ENCODE measurements around the gene TRPV2.

The TRPV2 gene

DNA sequence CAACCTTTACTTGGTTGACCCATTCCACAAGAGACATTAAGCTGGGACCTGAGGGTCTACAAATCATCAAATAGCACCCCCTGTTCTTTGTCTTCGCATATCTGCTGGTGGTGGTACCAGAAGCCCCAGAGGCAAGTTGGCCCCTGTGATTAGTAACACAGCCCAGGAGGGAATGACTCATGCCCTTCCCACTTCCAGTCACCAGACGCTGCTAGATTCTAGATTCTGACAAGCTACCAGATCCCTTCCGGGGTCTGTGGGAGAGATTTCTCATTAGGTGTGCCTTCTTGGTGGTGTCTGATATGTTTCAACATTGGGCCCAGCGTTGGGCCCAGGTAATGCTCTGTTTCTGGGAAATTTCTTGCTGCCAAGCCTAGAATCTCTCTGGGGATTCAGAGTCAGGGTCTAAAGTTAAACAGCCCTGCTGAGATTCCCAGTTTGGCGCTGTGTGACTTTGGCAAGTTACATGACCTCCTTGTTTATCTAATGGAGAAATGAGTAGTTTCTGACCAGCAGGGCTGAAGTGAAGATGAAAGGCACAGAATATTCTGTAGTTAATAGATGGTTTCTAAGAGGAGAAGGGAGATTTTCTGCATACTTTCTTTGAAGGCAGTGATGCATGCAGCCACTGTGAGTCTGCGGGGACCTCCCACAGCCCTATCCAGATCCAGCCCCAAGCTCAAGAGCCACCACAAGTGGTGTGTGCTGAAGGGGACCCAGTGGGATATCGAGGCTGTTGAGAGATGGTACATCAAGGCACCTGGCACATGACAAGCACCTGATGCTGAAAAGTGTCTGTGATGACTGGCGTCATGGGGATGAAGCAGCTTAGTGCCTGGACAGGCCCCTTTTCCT lies 3.9 kb downstream of the TRPV2 start:
- no peak for DNase-seq (ENCODE audit: extremely low read depth, low read depth)
- TF ChIP-seq, protein P1, sequence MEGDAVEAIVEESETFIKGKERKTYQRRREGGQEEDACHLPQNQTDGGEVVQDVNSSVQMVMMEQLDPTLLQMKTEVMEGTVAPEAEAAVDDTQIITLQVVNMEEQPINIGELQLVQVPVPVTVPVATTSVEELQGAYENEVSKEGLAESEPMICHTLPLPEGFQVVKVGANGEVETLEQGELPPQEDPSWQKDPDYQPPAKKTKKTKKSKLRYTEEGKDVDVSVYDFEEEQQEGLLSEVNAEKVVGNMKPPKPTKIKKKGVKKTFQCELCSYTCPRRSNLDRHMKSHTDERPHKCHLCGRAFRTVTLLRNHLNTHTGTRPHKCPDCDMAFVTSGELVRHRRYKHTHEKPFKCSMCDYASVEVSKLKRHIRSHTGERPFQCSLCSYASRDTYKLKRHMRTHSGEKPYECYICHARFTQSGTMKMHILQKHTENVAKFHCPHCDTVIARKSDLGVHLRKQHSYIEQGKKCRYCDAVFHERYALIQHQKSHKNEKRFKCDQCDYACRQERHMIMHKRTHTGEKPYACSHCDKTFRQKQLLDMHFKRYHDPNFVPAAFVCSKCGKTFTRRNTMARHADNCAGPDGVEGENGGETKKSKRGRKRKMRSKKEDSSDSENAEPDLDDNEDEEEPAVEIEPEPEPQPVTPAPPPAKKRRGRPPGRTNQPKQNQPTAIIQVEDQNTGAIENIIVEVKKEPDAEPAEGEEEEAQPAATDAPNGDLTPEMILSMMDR (IDR thresholded peaks at IDR 0.05; ENCODE audit: low read depth, low read length), result no peak; the same call in 1 of the 2 replicates

DNA sequence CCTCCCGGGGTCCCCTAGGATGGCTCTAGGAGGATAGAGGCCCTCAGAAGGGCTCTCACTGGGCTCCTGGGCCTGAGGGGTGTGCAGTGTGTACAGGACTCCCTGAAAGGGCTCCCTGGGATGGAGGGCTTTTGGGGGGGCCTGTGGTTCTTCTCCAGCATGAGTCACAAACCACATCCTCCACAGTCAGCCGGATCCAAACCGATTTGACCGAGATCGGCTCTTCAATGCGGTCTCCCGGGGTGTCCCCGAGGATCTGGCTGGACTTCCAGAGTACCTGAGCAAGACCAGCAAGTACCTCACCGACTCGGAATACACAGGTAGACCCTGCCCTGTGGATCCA lies 4.5 kb downstream of the TRPV2 start:
- no peak for DNase-seq (ENCODE audit: extremely low read depth, low read depth)
- TF ChIP-seq, protein P1 (IDR thresholded peaks at IDR 0.05; ENCODE audit: low read depth, low read length), result no peak

DNA sequence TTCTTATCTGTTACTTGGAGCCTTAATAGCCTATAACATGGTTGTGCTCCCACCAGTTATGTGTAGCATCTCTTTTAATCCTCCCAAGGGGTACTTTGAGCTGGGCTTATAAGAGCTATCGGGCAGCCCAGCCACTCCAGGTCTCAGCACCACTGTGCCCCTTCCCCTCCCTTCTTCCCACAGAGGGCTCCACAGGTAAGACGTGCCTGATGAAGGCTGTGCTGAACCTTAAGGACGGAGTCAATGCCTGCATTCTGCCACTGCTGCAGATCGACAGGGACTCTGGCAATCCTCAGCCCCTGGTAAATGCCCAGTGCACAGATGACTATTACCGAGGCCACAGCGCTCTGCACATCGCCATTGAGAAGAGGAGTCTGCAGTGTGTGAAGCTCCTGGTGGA lies 7.0 kb downstream of the TRPV2 start:
- DNase-seq (ENCODE audit: extremely low read depth, low read depth), result no peak
- TF ChIP-seq, protein P1 (IDR thresholded peaks at IDR 0.05; ENCODE audit: low read depth, low read length), result no peak

DNA sequence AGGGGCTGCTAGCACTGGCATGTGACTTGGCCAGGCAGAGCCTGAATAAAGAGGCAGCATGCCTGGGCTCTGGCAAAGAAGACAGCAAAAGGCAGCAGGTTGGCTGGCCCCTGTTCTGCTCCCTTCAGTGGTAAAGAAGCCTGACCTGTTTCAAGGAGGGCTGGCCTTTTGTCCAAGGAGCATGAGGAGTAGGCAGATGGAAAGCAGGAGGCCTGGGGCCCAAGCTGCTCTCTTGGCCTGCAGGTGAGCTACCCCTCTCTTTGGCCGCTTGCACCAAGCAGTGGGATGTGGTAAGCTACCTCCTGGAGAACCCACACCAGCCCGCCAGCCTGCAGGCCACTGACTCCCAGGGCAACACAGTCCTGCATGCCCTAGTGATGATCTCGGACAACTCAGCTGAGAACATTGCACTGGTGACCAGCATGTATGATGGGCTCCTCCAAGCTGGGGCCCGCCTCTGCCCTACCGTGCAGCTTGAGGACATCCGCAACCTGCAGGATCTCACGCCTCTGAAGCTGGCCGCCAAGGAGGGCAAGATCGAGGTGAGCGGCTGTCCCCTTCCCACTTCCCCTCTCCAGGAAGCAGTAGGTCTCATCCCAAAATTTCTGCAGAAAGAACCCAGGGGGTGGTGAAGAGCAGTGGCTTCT lies 8.0 kb downstream of the TRPV2 start:
- no peak for DNase-seq (ENCODE audit: extremely low read depth, low read depth)
- TF ChIP-seq, protein P1 (IDR thresholded peaks at IDR 0.05; ENCODE audit: low read depth, low read length), result no peak

DNA sequence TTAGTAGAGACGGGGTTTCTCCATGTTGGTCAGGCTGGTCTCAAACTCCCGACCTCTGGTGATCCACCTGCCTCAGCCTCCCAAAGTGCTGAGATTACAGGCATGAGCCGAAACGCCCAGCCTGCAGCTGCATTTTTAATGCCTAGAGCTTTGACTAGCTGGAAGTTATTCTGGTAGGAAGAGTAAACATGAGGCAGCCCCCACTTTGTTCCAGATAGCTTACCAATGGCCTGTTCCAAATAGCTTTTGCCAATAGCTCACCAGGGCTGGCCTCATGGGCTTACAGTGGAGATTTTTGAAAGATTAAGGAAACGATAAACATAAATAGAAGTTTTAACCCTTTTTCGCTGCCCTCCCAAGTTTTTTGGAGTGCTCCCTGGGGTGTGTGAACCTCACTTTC lies 9.8 kb downstream of the TRPV2 start:
- TF ChIP-seq, protein P1 (IDR thresholded peaks at IDR 0.05; ENCODE audit: low read depth, low read length), result no peak
- DNase-seq (ENCODE audit: extremely low read depth, low read depth), result no peak

DNA sequence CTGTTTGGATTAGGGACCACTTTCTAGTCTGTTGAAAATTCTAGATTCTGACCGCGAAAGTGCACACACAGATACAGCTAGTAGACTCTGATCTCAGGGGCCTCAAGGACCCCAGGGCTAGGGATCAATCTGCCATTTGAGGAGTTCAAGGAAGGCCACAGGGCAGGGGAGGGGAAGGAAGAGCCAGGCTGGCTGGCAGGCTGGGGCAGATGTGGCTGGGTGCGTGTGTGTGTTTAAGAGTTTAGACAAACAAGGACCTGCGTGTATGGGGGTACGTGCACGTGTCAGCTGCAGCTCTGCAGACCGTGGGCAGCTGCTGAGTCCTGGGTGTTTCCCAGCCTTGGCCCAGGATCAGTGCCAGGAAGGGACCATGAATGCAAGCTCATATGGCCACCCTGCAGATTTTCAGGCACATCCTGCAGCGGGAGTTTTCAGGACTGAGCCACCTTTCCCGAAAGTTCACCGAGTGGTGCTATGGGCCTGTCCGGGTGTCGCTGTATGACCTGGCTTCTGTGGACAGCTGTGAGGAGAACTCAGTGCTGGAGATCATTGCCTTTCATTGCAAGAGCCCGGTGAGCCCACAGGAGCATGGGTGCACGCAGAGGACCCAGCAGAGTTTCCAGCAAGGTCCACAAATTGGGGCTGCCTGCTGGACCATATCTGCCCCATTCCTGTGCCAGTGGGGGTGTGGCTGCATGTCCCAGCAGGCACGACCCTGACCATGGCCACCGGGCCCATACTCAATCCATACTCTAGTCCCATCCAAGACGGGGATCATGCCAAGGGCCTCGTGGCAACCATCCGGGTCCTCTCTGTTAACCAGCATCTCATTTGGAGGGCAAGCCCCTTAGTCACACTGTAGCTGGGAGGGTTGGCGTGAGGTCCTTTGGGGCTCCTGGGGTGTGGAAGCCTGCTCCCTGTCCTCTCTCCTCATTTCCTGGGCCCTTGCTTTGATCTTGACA lies 10.6 kb downstream of the TRPV2 start:
- TF ChIP-seq, protein P1 (IDR thresholded peaks at IDR 0.05; ENCODE audit: low read depth, low read length), result no peak
- no peak for DNase-seq (ENCODE audit: extremely low read depth, low read depth)
